Measurements from ENCODE around the gene ANKRD13C. TPM values are rescaled to one million over a fixed set of nuclear protein-coding genes. Genes with fewer than 3 reads are reported as not detected.

ANKRD13C gene
- total and polyA plus RNA-seq, 4 donors: 8.7 to 52.8 (median 13.7) TPM

GRCh38 chr1:70239940-70240339, 114.6 kb downstream of the ANKRD13C start:
- H3K27me3 ChIP-seq (ENCODE audit: control insufficient read depth in 3 of 3, insufficient read depth in 3 of 3, low read length in 2 of 3): no peaks in the 10 kb centered on the region

GRCh38 chr1:70234733-70235132, 119.8 kb downstream of the ANKRD13C start:
- no peaks in the 10 kb centered on the region for H3K9me3 ChIP-seq (ENCODE audit: control insufficient read depth in 4 of 4, insufficient read depth in 3 of 4, low read length in 3 of 4)
- no peak overlapping the region for H3K4me3 ChIP-seq
- no peak overlapping the region for H3K27ac ChIP-seq (ENCODE audit: low read depth in 1 of 2, low read length in 1 of 2)
- TF ChIP-seq CTCF (IDR thresholded peaks at IDR 0.05; ENCODE audit: control extremely low read depth, extremely low read depth): no peak
- DNase-seq (no peak), ATAC-seq (ENCODE audit: insufficient read depth, low FRiP score) (no peak)
- H3K9ac ChIP-seq (ENCODE audit: insufficient read depth in 1 of 2, low read length in 2 of 2): no peak overlapping the region
- no peaks in the 10 kb centered on the region for H3K4me1 ChIP-seq (ENCODE audit: control insufficient read depth in 5 of 5, insufficient read depth in 5 of 5, low read length in 5 of 5)
- no peaks in the 10 kb centered on the region for H3K27me3 ChIP-seq (ENCODE audit: control insufficient read depth in 3 of 3, insufficient read depth in 3 of 3, low read length in 2 of 3)
- H3K36me3 ChIP-seq (ENCODE audit: control insufficient read depth in 4 of 4, insufficient read depth in 4 of 4, low read length in 4 of 4): peaks cover 16 to 50% (median 35%) of the 10 kb centered on the region in 4 donors

More at GRCh38 chr1:70239940-70240339, 114.6 kb downstream of the ANKRD13C start:
- Histone ChIP-seq H3K9ac (ENCODE audit: insufficient read depth in 1 of 2, low read length in 2 of 2) (no peak overlapping the region), H3K27ac (ENCODE audit: low read depth in 1 of 2, low read length in 1 of 2) (no peak overlapping the region), H3K36me3 (ENCODE audit: control insufficient read depth in 4 of 4, insufficient read depth in 4 of 4, low read length in 4 of 4) (peaks cover 27 to 61% (median 39%) of the 10 kb centered on the region in 4 donors), H3K4me3 (no peak overlapping the region), H3K4me1 (ENCODE audit: control insufficient read depth in 5 of 5, insufficient read depth in 5 of 5, low read length in 5 of 5) (no peaks in the 10 kb centered on the region), H3K9me3 (ENCODE audit: control insufficient read depth in 4 of 4, insufficient read depth in 3 of 4, low read length in 3 of 4) (no peaks in the 10 kb centered on the region)
- ATAC-seq (ENCODE audit: insufficient read depth, low FRiP score) (no peak), DNase-seq (no peak)
- no peak for TF ChIP-seq CTCF (IDR thresholded peaks at IDR 0.05; ENCODE audit: control extremely low read depth, extremely low read depth)

- ATAC-seq (ENCODE audit: insufficient read depth, low FRiP score) (no peak), DNase-seq (no peak)
- H3K4me3 ChIP-seq: no peak overlapping the region
- peaks cover 0 to 8% (median 0%) of the 10 kb centered on the region in 5 donors for H3K4me1 ChIP-seq (ENCODE audit: control insufficient read depth in 5 of 5, insufficient read depth in 5 of 5, low read length in 5 of 5)
- TF ChIP-seq CTCF (IDR thresholded peaks at IDR 0.05; ENCODE audit: control extremely low read depth, extremely low read depth): no peak
- no peaks in the 10 kb centered on the region for H3K27me3 ChIP-seq (ENCODE audit: control insufficient read depth in 3 of 3, insufficient read depth in 3 of 3, low read length in 2 of 3)
- H3K9ac ChIP-seq (ENCODE audit: insufficient read depth in 1 of 2, low read length in 2 of 2): no peak overlapping the region
- peaks cover 10 to 43% (median 27%) of the 10 kb centered on the region in 4 donors for H3K36me3 ChIP-seq (ENCODE audit: control insufficient read depth in 4 of 4, insufficient read depth in 4 of 4, low read length in 4 of 4)
- no peak overlapping the region for H3K27ac ChIP-seq (ENCODE audit: low read depth in 1 of 2, low read length in 1 of 2)
- WGBS, 2 donors: 95 to 97% methylated on average over 4 of the region's 4 CpGs
- no peaks in the 10 kb centered on the region for H3K9me3 ChIP-seq (ENCODE audit: control insufficient read depth in 4 of 4, insufficient read depth in 3 of 4, low read length in 3 of 4)
These were observed 123.0 kb downstream of the ANKRD13C start for GRCh38 chr1:70231475-70231874.

- no peak overlapping the region for H3K9ac ChIP-seq (ENCODE audit: insufficient read depth in 1 of 2, low read length in 2 of 2)
- H3K27ac ChIP-seq (ENCODE audit: low read depth in 1 of 2, low read length in 1 of 2): no peak overlapping the region
- ATAC-seq (ENCODE audit: insufficient read depth, low FRiP score): no peak
- TF ChIP-seq CTCF (IDR thresholded peaks at IDR 0.05; ENCODE audit: control extremely low read depth, extremely low read depth): no peak
- no peak overlapping the region for H3K4me3 ChIP-seq
- 92 to 94% methylated on average over 2 of the region's 2 CpGs for WGBS, 2 donors
- DNase-seq: no peak
- peaks cover 5 to 48% (median 28%) of the 10 kb centered on the region in 4 donors for H3K36me3 ChIP-seq (ENCODE audit: control insufficient read depth in 4 of 4, insufficient read depth in 4 of 4, low read length in 4 of 4)
- H3K9me3 ChIP-seq (ENCODE audit: control insufficient read depth in 4 of 4, insufficient read depth in 3 of 4, low read length in 3 of 4): no peaks in the 10 kb centered on the region
- peaks cover 0 to 23% (median 6%) of the 10 kb centered on the region in 5 donors for H3K4me1 ChIP-seq (ENCODE audit: control insufficient read depth in 5 of 5, insufficient read depth in 5 of 5, low read length in 5 of 5)
- no peaks in the 10 kb centered on the region for H3K27me3 ChIP-seq (ENCODE audit: control insufficient read depth in 3 of 3, insufficient read depth in 3 of 3, low read length in 2 of 3)
These were observed 125.9 kb downstream of the ANKRD13C start for GRCh38 chr1:70228670-70229069.

Measured in lung (tissue), 12 donors.